ENCODE results near the gene MARK3.
A peak's percentile ranks its signal among the peaks of the same experiment; 100 is the strongest.
"Not testable (repeated sequence)": the region's sequence is repeated elsewhere in the genome, so short reads cannot be mapped to it uniquely, and the experiment has no call there.

MARK3 gene

GRCh38 chr14:103492156-103492925 is 107.1 kb downstream of the MARK3 start:
- DNase-seq: no peak

- DNase-seq: no peak
Observed at GRCh38 chr14:103495854-103496253, 110.6 kb downstream of the MARK3 start.

- no peak for DNase-seq
Observed at GRCh38 chr14:103496776-103497175, 111.6 kb downstream of the MARK3 start.

- no peak for DNase-seq
Observed at GRCh38 chr14:103499709-103500108, 114.5 kb downstream of the MARK3 start.

GRCh38 chr14:103500148-103500990 is 115.2 kb downstream of the MARK3 start:
- peak; percentile 82 for DNase-seq

- DNase-seq: no peak
Observed at GRCh38 chr14:103501041-103501870, 116.0 kb downstream of the MARK3 start.

GRCh38 chr14:103501921-103502669 is 116.9 kb downstream of the MARK3 start:
- no peak for DNase-seq

- no peak for DNase-seq
Observed at GRCh38 chr14:103502877-103503276, 117.7 kb downstream of the MARK3 start.

- no peak for DNase-seq
Observed at GRCh38 chr14:103503296-103503695, 118.1 kb downstream of the MARK3 start.

- no peak for DNase-seq
Observed at GRCh38 chr14:103504991-103505565, 119.9 kb downstream of the MARK3 start.

- no peak for DNase-seq
Observed at GRCh38 chr14:103507751-103508150, 122.5 kb downstream of the MARK3 start.

- no peak for DNase-seq
Observed at GRCh38 chr14:103508521-103509329, 123.5 kb downstream of the MARK3 start.

- DNase-seq: no peak
Observed at GRCh38 chr14:103509864-103510723, 124.9 kb downstream of the MARK3 start.

- no peak for DNase-seq
Observed at GRCh38 chr14:103510724-103511693, 125.8 kb downstream of the MARK3 start.

- not testable (repeated sequence) for DNase-seq
Observed at GRCh38 chr14:103512180-103512579, 127.0 kb downstream of the MARK3 start.

GRCh38 chr14:103512701-103513611 is 127.7 kb downstream of the MARK3 start:
- DNase-seq: no peak

- no peak for DNase-seq
Observed at GRCh38 chr14:103514596-103515421, 129.6 kb downstream of the MARK3 start.

Measured in T-helper 9 cell (primary cell).